LNCAP (cell line): ENCODE measurements around the gene SNX10.

Experiments used
- CTCF ChIP-seq: fragments of 450-650 bp; IDR thresholded peaks from 2 replicates; pipeline ENCODE4 v1.5.1; 2017; ENCODE audit warnings: mild to moderate bottlenecking

SNX10 gene

GRCh38 chr7:26375726-26376174 lies 84.1 kb downstream of the SNX10 start:
- TF ChIP-seq CTCF: no peak

GRCh38 chr7:26376175-26376917 lies 84.7 kb downstream of the SNX10 start:
- TF ChIP-seq CTCF: no peak

- no peak for TF ChIP-seq CTCF
Measured at GRCh38 chr7:26378016-26378415, 86.4 kb downstream of the SNX10 start.

- TF ChIP-seq CTCF: no peak
Measured at GRCh38 chr7:26379711-26380110, 88.0 kb downstream of the SNX10 start.

GRCh38 chr7:26381476-26382353 lies 90.1 kb downstream of the SNX10 start:
- TF ChIP-seq CTCF: no peak

- TF ChIP-seq CTCF: no peak
Measured at GRCh38 chr7:26385240-26385639, 93.6 kb downstream of the SNX10 start.

GRCh38 chr7:26387731-26388130 lies 96.1 kb downstream of the SNX10 start:
- no peak for TF ChIP-seq CTCF
